Stimulated activated CD8-positive, alpha-beta memory T cell treated with anti-CD3 and anti-CD28 coated beads, Interleukin-2, amount 100 ng/mL, for 1 hour (primary cell): ENCODE measurements around the gene EPHB4.
"Not testable (repeated sequence)": the region's sequence is repeated elsewhere in the genome, so short reads cannot be mapped to it uniquely, and the experiment has no call there.

Experiments
- DNase-seq, 2 donors: peaks; one replicate each; pipeline ENCODE4 v3.0.0-alpha.2; 2020; ENCODE audit warnings: low read depth in 2 of 2

The EPHB4 gene

DNA sequence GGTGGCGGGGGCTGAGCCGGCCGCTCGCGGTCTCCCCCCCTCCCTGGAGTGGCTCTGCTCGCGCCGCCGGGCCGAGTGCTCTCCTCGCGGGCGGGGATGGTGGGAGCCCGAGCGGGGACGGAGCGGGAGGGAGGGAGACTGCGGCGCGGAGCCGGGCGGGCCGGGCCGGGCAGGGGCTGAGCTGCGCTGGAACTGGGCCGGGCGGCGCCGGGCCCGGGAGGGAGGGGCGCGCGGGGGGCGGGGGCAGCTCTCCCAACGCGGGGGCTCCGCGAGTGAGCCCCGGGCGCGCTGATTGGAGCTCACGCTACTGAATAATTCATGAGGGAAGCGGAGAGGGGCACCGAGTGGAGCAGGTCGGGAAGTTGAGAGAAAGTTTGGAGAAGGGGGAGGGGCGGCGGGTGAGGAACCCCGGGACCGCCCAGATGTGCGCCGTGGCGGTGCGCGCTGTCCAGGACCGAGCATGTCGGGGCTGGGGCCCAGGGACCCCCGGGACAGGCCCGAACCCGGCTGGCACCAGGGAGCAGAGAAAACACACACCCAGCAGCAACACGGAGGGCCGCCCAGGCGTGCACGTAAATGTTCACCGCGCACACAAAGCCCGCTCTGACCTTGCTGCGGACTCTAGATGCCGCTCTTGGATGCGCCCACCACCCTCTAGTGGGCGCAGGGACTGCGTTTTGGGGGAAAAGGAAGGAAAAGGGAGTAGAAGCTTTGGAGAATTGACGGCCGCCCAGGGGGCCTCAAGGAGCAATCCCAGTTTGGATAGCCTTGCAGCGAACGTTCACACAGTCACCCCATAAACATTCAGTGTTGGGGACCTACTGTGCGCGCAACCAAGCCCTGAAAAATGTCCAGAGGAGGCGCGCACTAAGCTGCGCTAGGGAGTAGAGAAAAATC, at the start of gene EPHB4:
TSS of gene EPHB4 (minus strand) at position 194 of the 897 bp plus-strand sequence. CDS start 493 bp downstream, outside the sequence.
- DNase-seq = no peak

DNA sequence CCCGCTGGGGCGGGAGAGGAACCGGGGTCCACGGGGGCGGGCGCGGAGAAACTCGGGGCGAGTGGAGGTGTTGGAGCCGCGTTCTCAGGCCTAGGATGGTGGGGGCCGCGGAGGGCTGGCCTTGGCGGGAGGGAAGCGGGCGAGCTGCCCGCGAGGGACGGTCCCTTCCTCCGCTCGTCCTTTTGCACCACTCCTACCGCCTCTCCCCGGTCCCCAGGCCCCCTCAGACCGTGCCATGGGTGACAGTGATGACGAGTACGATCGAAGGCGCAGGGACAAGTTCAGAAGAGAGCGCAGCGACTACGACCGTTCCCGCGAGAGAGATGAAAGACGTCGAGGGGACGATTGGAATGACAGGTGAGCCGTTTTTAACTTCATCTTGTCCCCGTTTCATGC, 48.0 kb upstream of the EPHB4 start:
- DNase-seq = no peak

DNA sequence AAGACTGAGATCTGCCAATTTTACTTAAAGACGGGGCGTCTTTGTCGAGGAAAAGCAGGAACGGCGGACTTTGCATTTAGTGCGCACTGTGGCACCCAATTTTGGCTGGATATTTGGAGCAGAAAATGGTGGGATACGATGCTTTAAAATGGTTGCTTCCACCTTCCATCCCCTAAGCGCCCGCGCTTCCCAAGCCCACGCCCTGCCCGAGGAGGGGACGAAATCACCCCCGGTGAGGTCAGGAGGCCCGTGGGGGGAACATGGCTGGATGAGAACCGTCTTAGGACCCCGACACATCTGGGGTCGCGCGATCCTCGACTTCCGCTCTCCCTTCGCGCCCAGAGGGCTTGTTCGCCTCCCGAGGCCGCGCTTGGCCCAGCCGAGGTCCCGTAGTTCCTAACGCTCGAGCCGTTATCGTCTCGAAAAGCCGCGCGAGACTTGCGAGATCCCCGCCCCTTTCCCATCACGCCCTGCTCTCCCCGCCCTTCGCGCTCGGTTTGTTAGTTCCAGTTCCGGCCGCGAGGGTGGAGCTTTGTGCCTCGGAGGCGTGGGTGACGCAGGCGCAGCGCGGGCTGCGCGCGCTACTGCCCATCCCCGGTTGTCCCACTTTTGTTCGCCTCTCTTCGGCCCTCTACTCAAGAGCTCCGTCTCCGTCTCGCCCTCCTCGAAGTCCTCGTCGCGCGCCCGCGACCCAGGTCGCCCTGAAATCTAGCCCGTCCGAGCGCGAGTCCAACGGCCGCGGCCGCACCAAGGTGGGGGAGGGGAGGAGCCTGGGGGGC, 47.4 kb upstream of the EPHB4 start, which contains the start of gene SRRT:
TSS of gene SRRT (plus strand) at position 527 of the 779 bp plus-strand sequence. CDS start 488 bp downstream, outside the sequence.
- DNase-seq = peak; percentile 95 to 97

DNA sequence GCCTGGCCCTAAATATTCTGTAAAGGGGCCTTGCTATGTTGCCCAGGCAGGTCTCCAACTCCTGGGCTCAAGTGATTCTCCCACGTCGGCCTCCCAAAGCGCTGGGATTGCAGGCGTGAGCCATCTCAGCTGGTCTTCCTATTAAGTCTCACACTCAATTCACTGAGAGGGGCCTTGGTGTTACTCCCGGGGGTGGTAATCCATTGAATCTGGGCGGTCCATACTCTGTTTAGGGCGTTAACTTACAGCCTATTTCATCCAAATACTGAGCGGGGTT, 46.9 kb upstream of the EPHB4 start:
- DNase-seq = no peak

DNA sequence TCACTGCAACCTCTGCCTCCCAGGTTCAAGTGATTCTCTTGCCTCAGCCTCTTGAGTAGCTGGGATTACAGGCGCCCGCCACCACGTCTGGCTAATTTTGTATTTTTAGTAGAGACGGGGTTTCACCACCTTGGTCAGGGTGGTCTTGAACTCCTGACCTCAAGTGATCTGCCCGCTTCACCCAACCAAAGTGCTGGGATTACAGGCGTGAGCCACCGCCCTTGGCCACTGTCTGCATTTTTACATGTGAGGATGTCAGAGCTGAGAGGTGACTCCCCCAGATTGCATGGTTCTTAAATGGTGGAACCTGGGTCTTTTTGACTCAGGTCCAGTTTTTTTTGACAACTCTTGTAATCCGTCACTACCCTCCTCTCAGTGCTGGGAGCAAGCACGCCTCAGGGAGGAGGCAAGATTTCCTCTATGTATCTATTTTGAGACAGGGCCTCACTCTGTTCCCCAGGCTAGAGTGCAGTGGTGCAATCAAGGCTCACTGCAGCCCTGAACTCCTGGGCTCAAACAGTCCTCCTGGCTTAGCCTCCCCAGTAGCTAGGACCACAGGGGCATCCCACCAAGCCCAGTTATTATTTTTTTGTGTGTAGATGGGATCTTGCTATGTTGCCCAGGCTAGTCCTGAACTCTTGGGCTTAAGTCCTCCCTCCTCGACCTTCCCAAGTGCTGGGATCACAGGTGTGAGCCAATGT, 46.4 kb upstream of the EPHB4 start:
- no peak for DNase-seq

DNA sequence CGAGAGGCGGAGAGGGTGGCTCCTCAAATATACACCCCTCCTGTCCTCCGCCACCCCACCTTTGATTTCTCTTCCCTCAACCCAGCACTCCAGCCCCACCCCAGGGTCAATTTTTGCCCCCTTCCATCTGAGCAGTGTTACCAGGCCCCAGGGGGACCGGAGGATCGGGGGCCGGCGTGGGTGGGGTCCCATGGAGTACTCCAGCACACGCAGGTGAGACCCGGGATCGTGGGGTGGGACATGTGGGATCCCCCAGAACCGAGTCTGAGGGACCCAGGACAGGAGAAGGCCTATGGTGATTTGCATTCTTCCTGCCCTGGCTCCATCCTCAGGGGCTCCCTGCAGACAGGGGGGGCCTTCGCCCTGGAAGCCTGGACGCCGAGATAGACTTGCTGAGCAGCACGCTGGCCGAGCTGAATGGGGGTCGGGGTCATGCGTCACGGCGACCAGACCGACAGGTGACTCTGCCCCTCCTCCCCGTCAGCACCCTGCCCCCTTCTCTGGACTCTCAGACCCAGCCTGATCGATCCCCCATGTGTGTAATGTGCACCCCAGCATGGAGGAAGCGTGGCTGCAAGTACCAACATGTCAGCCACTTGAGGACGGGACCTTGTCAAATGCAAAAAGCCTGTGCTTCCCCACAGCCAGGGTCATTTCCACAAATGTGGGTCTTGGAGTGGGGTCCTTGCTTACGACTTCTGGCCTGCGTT, 40.6 kb upstream of the EPHB4 start:
- DNase-seq = no peak

DNA sequence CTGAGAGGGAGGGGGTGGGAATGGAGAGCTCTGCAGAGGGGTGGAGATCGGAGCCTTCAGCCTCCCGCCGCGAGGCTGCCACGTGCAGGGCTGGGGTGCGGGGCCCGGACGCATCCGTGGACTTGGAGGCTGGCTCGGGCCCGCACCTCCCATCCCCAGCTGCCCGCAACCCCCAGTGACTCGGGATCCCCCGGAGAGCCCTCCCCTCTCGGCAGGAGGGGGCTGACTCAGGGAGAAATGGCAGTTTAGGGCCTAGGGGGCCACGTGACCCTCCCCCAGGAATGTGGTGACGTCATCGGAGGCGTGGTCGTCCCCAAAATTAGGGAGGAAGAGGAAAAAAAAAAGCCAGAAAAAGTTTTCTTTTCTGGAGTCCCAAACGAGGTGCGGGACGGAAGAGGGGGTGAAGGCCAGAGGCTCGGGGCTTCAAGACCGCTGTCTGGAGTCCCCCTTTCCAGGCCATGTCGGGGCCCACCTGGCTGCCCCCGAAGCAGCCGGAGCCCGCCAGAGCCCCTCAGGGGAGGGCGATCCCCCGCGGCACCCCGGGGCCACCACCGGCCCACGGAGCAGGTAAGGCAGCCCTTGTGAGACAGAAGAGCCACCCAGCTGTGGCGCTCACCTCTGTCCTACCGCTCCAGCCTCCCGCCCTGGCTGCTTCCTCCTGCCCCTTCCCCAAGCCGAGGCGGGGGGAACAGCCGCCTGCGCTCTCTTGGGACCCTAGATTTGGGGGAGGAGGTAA, 39.9 kb upstream of the EPHB4 start, which contains the start of gene TRIP6:
TSS of gene TRIP6 (plus strand) at position 348 of the 736 bp plus-strand sequence. CDS start at position 459, 111 bp downstream.
- no peak for DNase-seq

DNA sequence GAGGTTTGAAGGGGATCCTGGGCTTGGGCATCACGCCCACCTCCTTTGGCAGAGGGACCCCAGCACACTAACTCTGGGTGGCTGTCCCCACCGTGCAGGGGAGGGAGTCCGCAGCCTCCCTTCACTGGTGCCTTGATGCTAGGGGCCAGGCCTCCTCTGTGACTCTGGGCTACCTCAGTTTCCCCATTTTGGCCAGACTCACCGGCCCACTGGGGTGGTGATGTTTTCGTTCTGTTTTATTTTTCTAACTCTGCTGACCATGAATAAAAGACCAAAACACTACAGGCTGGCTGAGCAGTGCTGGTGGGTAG, 39.4 kb upstream of the EPHB4 start:
- DNase-seq = no peak

DNA sequence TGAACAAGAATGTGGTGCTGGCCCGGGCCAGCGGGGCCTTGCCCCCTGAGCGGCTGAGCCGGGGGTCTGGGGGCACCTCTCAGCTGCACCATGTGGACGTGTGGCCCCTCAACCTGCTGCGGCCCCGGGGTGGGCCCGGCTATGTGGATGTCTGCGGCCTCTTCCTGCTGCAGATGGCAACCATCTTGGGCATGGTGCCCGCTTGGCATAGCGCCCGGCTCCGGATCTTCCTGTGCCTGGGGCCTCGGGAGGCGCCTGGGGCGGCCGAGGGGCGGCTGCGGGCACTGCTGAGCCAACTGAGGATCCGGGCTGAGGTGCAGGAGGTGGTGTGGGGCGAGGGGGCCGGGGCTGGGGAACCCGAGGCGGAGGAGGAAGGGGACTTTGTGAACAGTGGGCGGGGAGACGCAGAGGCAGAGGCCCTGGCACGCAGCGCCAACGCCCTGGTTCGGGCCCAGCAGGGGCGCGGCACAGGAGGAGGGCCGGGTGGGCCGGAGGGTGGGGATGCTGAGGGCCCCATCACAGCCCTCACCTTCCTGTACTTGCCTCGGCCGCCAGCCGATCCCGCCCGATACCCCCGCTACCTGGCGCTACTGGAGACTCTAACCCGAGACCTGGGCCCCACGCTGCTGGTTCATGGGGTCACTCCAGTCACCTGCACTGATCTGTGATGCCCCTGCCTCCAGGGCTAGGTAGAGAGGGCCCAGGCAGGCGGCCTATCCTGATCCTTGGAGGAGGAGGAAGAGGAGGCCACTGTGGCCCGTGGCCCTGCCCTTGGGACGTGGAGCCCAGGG, 38.8 kb upstream of the EPHB4 start:
- no peak for DNase-seq

DNA sequence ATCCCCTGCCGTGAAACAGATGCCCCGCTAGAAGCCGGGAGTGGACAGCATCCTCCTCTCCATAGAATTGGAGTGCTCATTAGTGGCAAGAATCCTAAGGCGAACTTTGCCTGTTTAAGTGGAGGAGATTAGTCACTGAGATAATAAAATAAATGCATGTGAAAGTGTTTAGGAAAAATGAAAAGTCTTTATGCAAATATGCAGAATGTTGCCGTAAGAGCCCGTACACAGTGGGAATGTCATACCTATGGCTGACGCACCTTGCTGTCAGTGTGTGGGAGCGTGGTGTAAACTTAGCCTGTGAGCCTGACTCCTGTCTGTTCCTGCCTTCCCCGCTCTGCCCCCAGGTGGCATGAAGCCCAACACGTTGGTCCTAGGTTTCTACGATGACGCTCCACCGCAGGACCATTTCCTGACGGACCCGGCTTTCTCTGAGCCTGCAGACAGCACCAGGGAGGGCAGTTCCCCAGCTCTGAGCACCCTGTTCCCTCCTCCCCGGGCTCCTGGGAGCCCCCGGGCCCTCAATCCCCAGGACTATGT, 38.1 kb upstream of the EPHB4 start:
- no peak for DNase-seq

DNA sequence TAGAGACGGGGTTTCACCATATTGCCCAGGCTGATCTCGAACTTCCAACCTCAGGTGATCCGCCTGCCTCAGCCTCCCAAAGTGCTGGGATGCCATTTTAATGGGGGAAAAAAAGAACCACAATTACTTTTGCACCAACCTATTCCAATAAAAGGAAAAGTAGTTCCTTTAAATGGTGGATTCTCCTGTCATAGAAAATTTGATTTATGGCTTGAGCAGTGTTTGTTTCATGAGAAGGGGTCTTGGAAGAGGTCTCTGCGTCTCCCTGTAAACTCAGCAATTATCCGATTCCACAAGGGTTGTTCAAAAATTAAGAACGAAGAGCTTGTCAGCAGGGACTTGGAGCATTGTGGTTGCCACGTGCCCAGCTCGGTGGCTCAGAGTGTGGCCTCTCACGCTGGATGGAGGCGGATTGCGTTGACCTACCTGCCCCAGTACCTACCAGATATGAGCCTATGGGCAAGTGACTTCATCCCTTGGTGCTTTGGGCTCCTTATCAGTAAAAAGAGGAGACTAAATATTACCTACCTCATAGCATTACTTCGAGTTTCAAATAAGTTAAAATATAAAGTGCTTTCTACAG, 37.0 kb upstream of the EPHB4 start:
- DNase-seq = no peak

DNA sequence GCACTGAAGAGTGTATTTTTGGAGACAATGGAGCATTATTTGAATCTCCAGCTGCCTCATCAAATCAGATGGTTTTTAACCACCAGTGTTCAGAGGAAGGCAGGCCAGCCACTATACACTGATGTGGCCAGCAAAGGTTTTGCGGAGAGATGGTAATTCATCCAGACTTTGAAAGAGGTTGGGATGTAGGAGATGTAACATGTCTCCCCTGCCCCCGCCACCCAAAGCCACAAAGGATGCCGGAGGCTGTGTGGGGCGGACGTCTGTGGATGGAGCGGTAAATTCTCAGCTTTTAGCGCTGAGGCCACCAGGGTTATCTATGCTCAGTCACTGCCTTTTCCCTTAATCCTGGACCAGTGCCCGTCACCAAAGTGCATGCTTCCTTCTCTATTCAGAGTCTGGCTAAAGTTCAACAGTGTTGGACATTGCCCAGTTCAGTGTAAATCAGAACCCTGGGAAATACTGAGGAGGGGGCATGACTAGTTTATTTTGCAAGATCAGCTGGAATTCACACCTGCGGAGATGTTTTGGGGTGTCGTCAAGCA, 36.2 kb upstream of the EPHB4 start:
- no peak for DNase-seq

DNA sequence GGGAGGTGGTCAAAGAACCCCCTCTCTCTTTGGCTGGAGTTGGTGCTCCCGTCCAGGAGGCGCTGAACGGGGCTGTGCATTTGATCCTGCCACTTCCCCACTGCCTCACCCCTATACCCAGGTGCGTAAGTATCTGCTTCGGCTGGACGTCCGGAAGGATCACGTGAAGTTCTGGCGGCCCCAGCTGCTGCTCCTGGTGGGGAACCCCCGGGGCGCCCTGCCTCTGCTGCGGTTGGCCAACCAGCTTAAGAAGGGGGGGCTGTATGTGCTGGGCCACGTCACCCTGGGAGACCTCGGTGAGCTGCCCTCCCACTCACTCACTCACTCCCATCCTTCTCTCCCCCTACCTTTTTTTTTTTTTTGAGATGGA, 34.3 kb upstream of the EPHB4 start:
- no peak for DNase-seq

DNA sequence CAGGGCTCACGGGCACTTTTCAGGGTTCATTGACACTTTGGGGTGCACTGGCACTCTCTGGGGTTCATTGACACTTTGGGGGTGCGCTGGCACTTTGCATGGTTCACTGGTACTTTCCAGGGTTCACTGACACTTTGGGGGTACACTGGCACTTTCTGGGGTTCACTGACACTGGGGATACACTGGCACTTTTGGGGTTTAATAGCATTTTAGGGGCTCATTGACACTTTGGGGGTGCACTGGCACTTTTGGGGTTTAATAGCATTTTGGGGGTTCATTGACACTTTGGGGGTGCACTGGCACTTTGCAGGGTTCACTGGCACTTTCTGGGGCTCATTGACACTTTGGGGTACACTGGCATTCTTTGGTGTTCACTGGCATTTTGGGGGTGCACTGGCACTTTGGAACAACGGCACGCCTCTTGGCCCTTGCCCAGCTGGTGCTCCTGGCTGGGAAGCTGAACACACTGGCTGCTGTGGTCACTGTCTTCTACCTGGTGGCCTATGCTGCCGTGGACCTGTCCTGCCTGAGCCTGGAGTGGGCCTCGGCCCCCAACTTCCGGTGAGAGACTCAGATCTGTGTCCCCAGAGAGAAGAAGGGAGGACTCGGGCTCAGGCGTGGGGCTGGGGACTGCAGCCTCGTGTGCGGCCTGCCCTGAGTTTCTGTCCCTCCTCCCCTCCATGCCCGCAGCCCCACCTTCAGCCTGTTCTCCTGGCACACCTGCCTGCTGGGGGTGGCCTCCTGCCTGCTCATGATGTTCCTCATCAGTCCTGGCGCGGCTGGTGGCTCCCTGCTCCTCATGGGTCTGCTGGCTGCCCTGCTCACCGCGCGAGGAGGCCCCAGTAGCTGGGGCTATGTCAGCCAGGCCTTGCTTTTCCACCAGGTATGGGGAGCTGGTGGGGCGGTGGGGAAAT, 33.6 kb upstream of the EPHB4 start:
- no peak for DNase-seq

DNA sequence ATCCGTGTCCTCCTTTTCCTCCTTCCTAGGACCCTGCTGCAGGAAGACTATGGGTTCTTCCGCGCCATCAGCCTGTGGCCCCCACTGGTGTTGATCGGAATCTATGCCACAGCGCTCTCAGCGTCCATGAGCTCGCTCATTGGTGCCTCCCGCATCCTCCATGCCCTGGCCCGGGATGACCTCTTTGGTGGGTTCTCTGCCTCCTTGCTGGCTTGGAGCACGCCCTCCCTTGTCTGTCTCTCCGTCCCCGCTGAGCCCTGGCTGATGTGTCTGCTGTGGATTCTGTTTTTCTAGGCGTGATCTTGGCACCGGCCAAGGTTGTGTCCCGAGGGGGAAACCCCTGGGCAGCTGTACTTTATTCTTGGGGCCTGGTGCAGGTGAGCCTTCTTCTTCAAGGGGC, 32.5 kb upstream of the EPHB4 start:
- DNase-seq = no peak

DNA sequence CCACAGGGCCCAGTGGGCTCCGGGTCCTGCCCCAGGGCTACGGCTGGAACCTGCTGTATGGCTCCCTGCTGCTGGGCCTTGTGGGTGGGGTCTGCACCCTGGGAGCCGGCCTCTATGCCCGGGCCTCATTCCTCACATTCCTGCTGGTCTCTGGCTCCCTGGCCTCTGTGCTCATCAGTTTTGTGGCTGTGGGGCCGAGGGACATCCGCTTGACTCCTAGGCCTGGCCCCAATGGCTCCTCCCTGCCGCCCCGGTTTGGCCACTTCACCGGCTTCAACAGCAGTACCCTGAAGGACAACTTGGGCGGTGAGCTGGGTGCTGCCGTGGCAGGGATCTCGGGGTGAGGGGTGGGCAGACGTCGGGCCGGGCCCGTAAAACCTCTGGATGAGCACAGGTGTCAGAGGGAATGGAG, 29.6 kb upstream of the EPHB4 start:
- DNase-seq = no peak

DNA sequence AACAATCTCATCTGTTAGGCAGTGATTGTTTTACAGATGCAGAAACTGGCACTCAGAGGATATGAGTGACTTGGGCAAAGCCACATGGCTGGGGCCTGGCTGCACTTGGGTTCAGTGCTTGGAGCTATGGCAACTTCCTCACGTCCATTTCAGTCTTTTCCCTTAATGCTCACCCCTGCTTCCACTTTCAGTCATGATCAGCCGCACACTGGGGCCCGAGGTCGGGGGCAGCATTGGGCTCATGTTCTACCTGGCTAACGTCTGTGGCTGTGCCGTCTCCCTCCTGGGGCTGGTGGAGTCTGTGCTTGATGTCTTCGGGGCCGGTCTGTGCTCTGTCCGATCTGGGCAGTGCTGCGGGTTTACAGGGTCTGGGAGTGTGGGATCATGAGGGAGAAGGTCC, 28.2 kb upstream of the EPHB4 start:
- no peak for DNase-seq

DNA sequence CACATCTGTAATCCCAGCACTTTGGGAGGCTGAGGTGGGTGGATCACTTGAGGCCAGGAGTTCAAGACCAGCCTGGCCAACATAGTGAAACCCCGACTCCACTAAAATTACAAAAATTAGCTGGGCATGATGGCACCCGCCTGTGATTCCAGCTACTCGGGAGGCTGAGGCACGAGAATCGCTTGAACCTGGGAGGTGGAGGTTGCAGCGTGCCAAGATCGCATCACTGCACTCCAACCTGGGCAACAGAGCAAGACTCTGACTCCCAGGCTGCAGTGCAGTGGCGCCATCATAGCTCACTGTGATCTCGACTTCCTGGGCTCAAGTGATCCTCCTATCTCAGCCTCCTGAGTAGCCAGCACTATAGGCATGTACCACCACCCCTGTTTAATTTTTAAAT, 27.6 kb upstream of the EPHB4 start:
- not testable (repeated sequence) for DNase-seq
